Hepatocyte (in vitro differentiated cells): ENCODE measurements around the gene CRB3. TPM values are rescaled to one million over a fixed set of nuclear protein-coding genes. Genes with fewer than 3 reads are reported as not detected.
A peak's percentile ranks its signal among the peaks of the same experiment; 100 is the strongest.

Experiments used
- DNase-seq: peaks from one replicate; pipeline ENCODE4 v3.0.0-alpha.2; 2016; ENCODE audit warnings: low spot score
- H2AFZ ChIP-seq: fragments of 200-600 bp; sonication (generic); 2 replicates; pipeline ENCODE4 v1.6.0; 2016; ENCODE audit warnings: antibody characterized with exemption, mild to moderate bottlenecking
- H3K27ac ChIP-seq: fragments of 200-600 bp; sonication (generic); 2 replicates; pipeline ENCODE4 v1.5.1; 2016; ENCODE audit warnings: mild to moderate bottlenecking
- H3K27me3 ChIP-seq: fragments of 200-600 bp; sonication (generic); 2 replicates; pipeline ENCODE4 v1.6.1; 2016
- H3K36me3 ChIP-seq: fragments of 200-600 bp; sonication (generic); replicated peaks from 2 replicates; pipeline ENCODE4 v1.5.1; 2016; ENCODE audit warnings: low read depth; ENCODE audit not compliant: insufficient read depth
- H3K4me1 ChIP-seq: fragments of 200-600 bp; sonication (generic); 2 replicates; pipeline ENCODE4 v1.5.1; 2016; ENCODE audit warnings: mild to moderate bottlenecking, moderate library complexity; ENCODE audit not compliant: insufficient read depth
- H3K4me2 ChIP-seq: fragments of 200-600 bp; sonication (generic); 2 replicates; pipeline ENCODE4 v1.6.0; 2016
- H3K4me3 ChIP-seq: fragments of 200-600 bp; sonication (generic); 2 replicates; pipeline ENCODE4 v1.5.1; 2016; ENCODE audit warnings: mild to moderate bottlenecking
- H3K79me2 ChIP-seq: fragments of 200-600 bp; sonication (generic); 2 replicates; pipeline ENCODE4 v1.6.0; 2017; ENCODE audit warnings: mild to moderate bottlenecking
- H3K9me2 ChIP-seq: fragments of 200-600 bp; sonication (generic); replicated peaks from 2 replicates; pipeline ENCODE4 v1.6.0; 2017; ENCODE audit warnings: mild to moderate bottlenecking; ENCODE audit not compliant: insufficient read depth
- H3K9me3 ChIP-seq: fragments of 200-600 bp; sonication (generic); 2 replicates; pipeline ENCODE4 v1.5.1; 2016; ENCODE audit warnings: low read depth, mild to moderate bottlenecking
- H4K20me1 ChIP-seq: fragments of 200-600 bp; sonication (generic); 2 replicates; pipeline ENCODE4 v1.6.0; 2016; ENCODE audit warnings: mild to moderate bottlenecking; ENCODE audit not compliant: insufficient read depth, poor library complexity, severe bottlenecking
- CTCF ChIP-seq: fragments of 200-600 bp; sonication (generic); IDR thresholded peaks from 2 replicates; pipeline ENCODE4 v1.5.1; 2016; ENCODE audit warnings: antibody characterized with exemption, mild to moderate bottlenecking; ENCODE audit not compliant: poor library complexity
- EZH2 ChIP-seq: fragments of 200-600 bp; sonication (generic); IDR thresholded peaks from 2 replicates; pipeline ENCODE4 v1.6.1; 2016; ENCODE audit warnings: antibody characterized with exemption, mild to moderate bottlenecking, borderline replicate concordance
- EZH2phosphoT487 ChIP-seq: fragments of 200-600 bp; sonication (generic); IDR thresholded peaks from one replicate; pipeline ENCODE4 v1.6.1; 2018; ENCODE audit warnings: antibody characterized with exemption, mild to moderate bottlenecking, low read depth, moderate library complexity; ENCODE audit not compliant: unreplicated experiment, severe bottlenecking
- WGBS: methylation state at CpG from one replicate; pipeline ENCODE4 v1.1.6; 2016; ENCODE audit warnings: low lambda C conversion rate; ENCODE audit errors: missing lambda C conversion rate; 5-methylcytosine and 5-hydroxymethylcytosine counted together
- microRNA-seq: library from miRNA; unstranded; fragments of <30 nt; microRNA quantifications from one replicate; pipeline ENCODE4, GENCODE V29; 2017
- polyA plus RNA-seq: library from polyadenylated mRNA; unstranded; fragments of >200 nt; fragmentation: Nextera tagmentation; extraction: Ambion mirVana; gene quantifications from 2 replicates; pipeline ENCODE4 v1.2.1, GENCODE V29; 2016
- small RNA-seq: library from RNA; depleted of rRNA; stranded (forward); fragments of <200 nt; gene quantifications from one replicate; pipeline ENCODE3, GENCODE V24; 2014
- total RNA-seq: library from RNA; depleted of rRNA; stranded (reverse); fragments of >200 nt; gene quantifications from 2 replicates; pipeline ENCODE4 v1.2.3, GENCODE V29; 2014

CRB3 gene
- total and polyA plus RNA-seq, 2 experiments from 2014 or later: 42.5 to 71.4 TPM

GRCh38 chr19:6516018-6516658 is 52.1 kb downstream of the CRB3 start:
- Histone ChIP-seq H4K20me1 (no peaks in the 10 kb centered on the region), H2AFZ (peak overlapping the region; percentile 84)
- WGBS: 7% methylated on average over 18 of the region's 26 CpGs

More at GRCh38 chr19:6516018-6516658, 52.1 kb downstream of the CRB3 start:
- Histone ChIP-seq H3K4me3 (peak overlapping the region; percentile 45), H3K4me2 (peak overlapping the region; percentile 97), H3K27me3 (no peaks in the 10 kb centered on the region), H3K9me2 (no peaks in the 10 kb centered on the region), H3K36me3 (no peaks in the 10 kb centered on the region), H3K27ac (peak overlapping the region; percentile 74), H3K9me3 (no peaks in the 10 kb centered on the region), H3K4me1 (no peaks in the 10 kb centered on the region), H3K79me2 (no peaks in the 10 kb centered on the region)
- DNase-seq: peak; percentile 98
- TF ChIP-seq EZH2phosphoT487 (no peak), EZH2 (no peak), CTCF (no peak)

Small RNAs within 50 kb of the gene (microRNA-seq; reads per million reads assigned to microRNA genes)
- gene MIR3940: 3.1 reads per million

Small RNAs within 50 kb of the gene (small RNA-seq; reads per million reads assigned to genes)
- gene AC010503.2: not detected

Other genes with a start within 250 kb of the CRB3 start
- gene MLLT1, start 184.3 kb upstream of the CRB3 start, total RNA-seq: 13.6 and 17.2 TPM in 2 replicates
- 22.9 and 23.3 TPM in 2 replicates for gene MLLT1, start 184.3 kb upstream of the CRB3 start, polyA plus RNA-seq
- not detected in 2 replicates for gene ACER1, start 130.7 kb upstream of the CRB3 start, total RNA-seq
- gene ACER1, start 130.7 kb upstream of the CRB3 start, polyA plus RNA-seq: not detected in 2 replicates
- 52.8 and 69.5 TPM in 2 replicates for gene CLPP, start 102.7 kb upstream of the CRB3 start, total RNA-seq
- gene CLPP, start 102.7 kb upstream of the CRB3 start, polyA plus RNA-seq: 93.6 and 106 TPM in 2 replicates
- gene ALKBH7, start 91.5 kb upstream of the CRB3 start, total RNA-seq: 42.8 and 45.3 TPM in 2 replicates
- 99.3 and 116 TPM in 2 replicates for gene ALKBH7, start 91.5 kb upstream of the CRB3 start, polyA plus RNA-seq
- 2.4 and 2.7 TPM in 2 replicates for gene PSPN, start 88.3 kb upstream of the CRB3 start, total RNA-seq
- gene PSPN, start 88.3 kb upstream of the CRB3 start, polyA plus RNA-seq: 1.5 and 2.7 TPM in 2 replicates
- 47.5 and 52.1 TPM in 2 replicates for gene GTF2F1, start 71.1 kb upstream of the CRB3 start, total RNA-seq
- 40.0 and 44.6 TPM in 2 replicates for gene GTF2F1, start 71.1 kb upstream of the CRB3 start, polyA plus RNA-seq
- gene KHSRP, start 39.5 kb upstream of the CRB3 start, total RNA-seq: 94.2 and 133 TPM in 2 replicates
- gene KHSRP, start 39.5 kb upstream of the CRB3 start, polyA plus RNA-seq: 196 and 202 TPM in 2 replicates
- 0.16 and 0.27 TPM in 2 replicates for gene SLC25A41, start 30.5 kb upstream of the CRB3 start, total RNA-seq
- 0.50 TPM in 1 of 2 replicates, not detected in the other for gene SLC25A41, start 30.5 kb upstream of the CRB3 start, polyA plus RNA-seq
- gene SLC25A23, start 4.5 kb upstream of the CRB3 start, total RNA-seq: 48.8 and 56.6 TPM in 2 replicates
- 59.0 and 61.3 TPM in 2 replicates for gene SLC25A23, start 4.5 kb upstream of the CRB3 start, polyA plus RNA-seq
- 0.48 and 1.5 TPM in 2 replicates for gene DENND1C, start 17.5 kb downstream of the CRB3 start, total RNA-seq
- 14.0 and 16.1 TPM in 2 replicates for gene DENND1C, start 17.5 kb downstream of the CRB3 start, polyA plus RNA-seq
- gene TUBB4A, start 38.0 kb downstream of the CRB3 start, total RNA-seq: 1.2 and 4.4 TPM in 2 replicates
- 7.3 and 7.9 TPM in 2 replicates for gene TUBB4A, start 38.0 kb downstream of the CRB3 start, polyA plus RNA-seq
- 2.3 and 2.6 TPM in 2 replicates for gene TNFSF9, start 66.8 kb downstream of the CRB3 start, total RNA-seq
- 3.8 and 9.2 TPM in 2 replicates for gene TNFSF9, start 66.8 kb downstream of the CRB3 start, polyA plus RNA-seq
- not detected in 2 replicates for gene CD70, start 126.9 kb downstream of the CRB3 start, total RNA-seq
- not detected in 2 replicates for gene CD70, start 126.9 kb downstream of the CRB3 start, polyA plus RNA-seq
- gene TNFSF14, start 205.9 kb downstream of the CRB3 start, total RNA-seq: 1.5 and 4.0 TPM in 2 replicates
- gene TNFSF14, start 205.9 kb downstream of the CRB3 start, polyA plus RNA-seq: 3.9 and 4.8 TPM in 2 replicates